K562 treated with DMSO at 1 percent for 24 hours (cell line): ENCODE results near the gene GRM8. TPM values are rescaled to one million over a fixed set of nuclear protein-coding genes. Genes with fewer than 3 reads are reported as not detected.

Experiments
- total RNA-seq: library from RNA; unstranded; fragments of 300-600 nt; gene quantifications from 2 replicates; pipeline ENCODE4 v1.2.3, GENCODE V29; 2022; ENCODE audit warnings: low read depth; ENCODE audit not compliant: insufficient read depth

Gene GRM8
- not detected in 2 replicates for total RNA-seq

GRCh38 chr7:127252778-127253280 is at the start of gene GRM8:
GRM8 (minus strand) TSS chr7:127252941.

Other genes starting within 250 kb of the GRM8 start
- gene ZNF800, start 139.8 kb upstream of the GRM8 start, total RNA-seq = 36.0 and 40.2 TPM in 2 replicates